Mesodermal cell (in vitro differentiated cells): ENCODE data around the gene DOCK4.
A peak's percentile ranks its signal among the peaks of the same experiment; 100 is the strongest.

Source experiments
- H3K27ac ChIP-seq: 2 replicates; pipeline ENCODE4 v1.7.0; 2013; ENCODE audit warnings: mild to moderate bottlenecking, low read depth, low read length, moderate library complexity; ENCODE audit not compliant: severe bottlenecking
- H3K36me3 ChIP-seq: 2 replicates; pipeline ENCODE4 v1.7.1; 2013; ENCODE audit warnings: mild to moderate bottlenecking, low read length, moderate library complexity; ENCODE audit not compliant: control insufficient read depth, insufficient read depth
- H3K4me1 ChIP-seq: one replicate; pipeline ENCODE4 v1.7.1; 2013; ENCODE audit warnings: mild to moderate bottlenecking, low read length; ENCODE audit not compliant: insufficient read depth, control insufficient read depth, poor library complexity, severe bottlenecking
- H3K4me3 ChIP-seq: 2 replicates; pipeline ENCODE4 v1.7.0; 2013; ENCODE audit warnings: low read length, control low read depth, mild to moderate bottlenecking; ENCODE audit not compliant: insufficient read depth, poor library complexity, severe bottlenecking; ENCODE audit errors: extremely low read depth
- H3K9me3 ChIP-seq: 2 replicates; pipeline ENCODE4 v1.7.1; 2013; ENCODE audit warnings: mild to moderate bottlenecking, low read length, moderate library complexity; ENCODE audit not compliant: control insufficient read depth
- WGBS, 2 experiments: methylation state at CpG; one replicate each; pipeline ENCODE4 v1.1.5; 2013; ENCODE audit warnings: missing lambda C conversion rate in 2 of 2; ENCODE audit not compliant: insufficient coverage in 2 of 2; 5-methylcytosine and 5-hydroxymethylcytosine counted together

The DOCK4 gene

DNA sequence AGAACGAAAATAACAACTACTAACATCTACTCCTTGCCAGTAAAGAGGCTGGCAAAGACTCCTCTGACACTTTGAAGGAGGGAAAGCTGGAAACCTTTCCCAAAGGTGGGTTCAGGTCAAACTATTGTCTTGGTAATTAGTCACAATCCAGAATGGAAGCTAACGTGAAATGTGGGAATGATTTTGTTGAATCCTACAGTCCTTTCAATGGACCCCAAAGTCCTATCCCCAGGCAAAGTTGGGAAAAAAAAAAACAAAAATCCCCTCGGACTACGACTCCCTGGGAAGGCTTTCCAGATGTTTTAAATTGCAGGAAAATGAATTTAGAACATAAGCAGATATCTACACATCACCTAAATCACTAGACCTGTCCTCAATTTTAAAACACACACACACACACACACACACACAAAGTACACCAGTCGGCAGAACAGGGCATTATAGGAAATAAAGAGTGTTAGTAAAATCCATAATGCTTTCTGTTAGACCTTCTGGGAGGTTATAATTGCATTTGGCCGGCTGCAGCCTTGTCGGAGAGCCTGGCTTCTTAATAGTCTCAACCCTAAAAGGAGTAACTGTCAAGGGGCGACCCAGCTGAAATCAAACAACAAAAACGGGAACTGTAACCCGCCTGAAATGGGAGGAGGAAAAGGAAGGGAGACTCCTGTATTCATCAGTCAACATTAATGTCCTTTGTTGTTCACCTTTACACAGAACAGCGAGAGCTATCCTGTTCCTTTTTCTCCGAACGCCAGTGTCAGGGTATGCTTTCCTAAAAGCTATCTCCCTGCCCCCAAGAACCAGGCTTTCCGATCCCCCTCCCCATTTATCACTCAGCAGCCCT is 1.5 kb downstream of the DOCK4 start:
- WGBS, 2 experiments = 0% methylated on average over 3 to 7 of the region's 14 CpGs
- Histone ChIP-seq H3K36me3 (no peaks in the 10 kb centered on the region), H3K27ac (peak overlapping the region; percentile 87), H3K4me1 (peaks cover 5% of the 10 kb centered on the region), H3K9me3 (no peaks in the 10 kb centered on the region), H3K4me3 (peak overlapping the region; percentile 98)

DNA sequence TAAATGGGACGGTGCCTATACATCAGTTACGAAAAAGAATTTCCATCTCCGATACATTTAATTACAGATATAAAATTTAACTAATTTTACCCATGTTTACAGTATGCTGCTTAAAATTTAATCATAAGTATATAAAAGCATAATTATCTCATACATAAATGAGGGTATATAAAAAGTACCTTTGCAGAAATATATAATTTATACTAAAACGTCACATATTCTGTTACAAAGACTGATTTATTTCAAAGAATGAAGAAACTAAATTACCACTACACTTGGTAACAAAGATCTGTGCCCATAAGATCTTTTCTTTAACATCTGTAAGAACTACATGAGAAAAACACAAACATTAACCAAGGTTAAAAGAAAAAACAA is 2.8 kb downstream of the DOCK4 start:
- H3K27ac ChIP-seq = no peak overlapping the region
- H3K9me3 ChIP-seq = no peaks in the 10 kb centered on the region
- WGBS, 2 experiments = 80% methylated on average over 1 of the region's 4 CpGs; no CpG with 5 or more reads in 1 of the 2 experiments
- H3K4me1 ChIP-seq = peaks cover 5% of the 10 kb centered on the region
- H3K4me3 ChIP-seq = peak overlapping the region; percentile 98
- no peaks in the 10 kb centered on the region for H3K36me3 ChIP-seq

DNA sequence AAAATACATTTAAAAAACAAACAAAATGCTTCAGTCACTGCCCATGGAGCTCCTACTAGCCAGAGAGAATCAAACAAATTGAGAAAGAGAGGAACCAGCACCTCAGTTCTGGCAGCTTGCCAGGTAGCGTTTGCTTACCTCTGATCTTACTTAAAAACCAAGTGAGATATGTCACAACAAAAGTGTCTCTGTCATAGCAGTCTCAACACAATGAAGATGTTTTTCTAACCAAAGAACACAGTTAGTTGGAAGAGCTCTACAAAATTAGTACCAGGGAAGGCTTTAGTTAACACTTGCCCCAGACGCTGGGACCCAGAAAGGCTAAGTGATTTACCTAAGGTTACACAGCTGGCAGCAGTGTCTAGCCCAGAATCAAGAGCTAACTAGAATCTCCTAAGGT is 3.4 kb downstream of the DOCK4 start:
- H3K27ac ChIP-seq = no peak overlapping the region
- WGBS, 2 experiments = 89 to 100% methylated on average over 1 to 2 of the region's 2 CpGs
- H3K4me3 ChIP-seq = no peak overlapping the region
- H3K4me1 ChIP-seq = peaks cover 5% of the 10 kb centered on the region
- H3K36me3 ChIP-seq = no peaks in the 10 kb centered on the region
- H3K9me3 ChIP-seq = no peaks in the 10 kb centered on the region

- Histone ChIP-seq H3K27ac (no peak overlapping the region), H3K4me3 (no peak overlapping the region), H3K36me3 (no peaks in the 10 kb centered on the region), H3K9me3 (no peaks in the 10 kb centered on the region), H3K4me1 (peaks cover 5% of the 10 kb centered on the region)
Observed at GRCh38 chr7:112201839-112202238, 4.4 kb downstream of the DOCK4 start.

DNA sequence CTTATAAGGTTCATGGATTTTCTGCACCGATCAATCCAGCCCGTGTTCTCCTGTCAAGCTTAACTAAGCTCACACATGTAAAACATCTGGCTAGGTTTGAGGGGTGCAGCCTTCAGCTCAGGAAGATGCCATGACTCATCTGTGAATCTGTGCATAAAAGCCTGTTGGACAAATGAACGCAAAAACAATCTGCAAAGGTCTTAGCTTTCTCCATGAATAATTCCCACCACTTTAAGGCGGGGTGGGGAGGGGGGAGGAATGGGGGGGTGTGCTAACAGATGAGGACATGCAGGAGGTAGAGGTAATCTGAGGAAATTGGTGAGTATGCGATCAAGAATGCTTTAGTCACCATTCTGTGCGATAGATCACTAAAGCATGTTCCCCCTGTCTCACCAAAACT is 4.8 kb downstream of the DOCK4 start:
- Histone ChIP-seq H3K4me3 (no peak overlapping the region), H3K36me3 (no peaks in the 10 kb centered on the region), H3K9me3 (no peaks in the 10 kb centered on the region), H3K27ac (peak overlapping the region; percentile 17), H3K4me1 (peaks cover 5% of the 10 kb centered on the region)
- 100% methylated on average over 1 of the region's 6 CpGs; no CpG with 5 or more reads in 1 of the 2 experiments for WGBS, 2 experiments

- WGBS, 2 experiments = no CpG with 5 or more reads among the region's 1 CpG
- H3K27ac ChIP-seq = no peak overlapping the region
- H3K36me3 ChIP-seq = peaks cover 5% of the 10 kb centered on the region
- peaks cover 5% of the 10 kb centered on the region for H3K4me1 ChIP-seq
- no peak overlapping the region for H3K4me3 ChIP-seq
- H3K9me3 ChIP-seq = no peaks in the 10 kb centered on the region
Observed at GRCh38 chr7:112199672-112200071, 6.5 kb downstream of the DOCK4 start.

DNA sequence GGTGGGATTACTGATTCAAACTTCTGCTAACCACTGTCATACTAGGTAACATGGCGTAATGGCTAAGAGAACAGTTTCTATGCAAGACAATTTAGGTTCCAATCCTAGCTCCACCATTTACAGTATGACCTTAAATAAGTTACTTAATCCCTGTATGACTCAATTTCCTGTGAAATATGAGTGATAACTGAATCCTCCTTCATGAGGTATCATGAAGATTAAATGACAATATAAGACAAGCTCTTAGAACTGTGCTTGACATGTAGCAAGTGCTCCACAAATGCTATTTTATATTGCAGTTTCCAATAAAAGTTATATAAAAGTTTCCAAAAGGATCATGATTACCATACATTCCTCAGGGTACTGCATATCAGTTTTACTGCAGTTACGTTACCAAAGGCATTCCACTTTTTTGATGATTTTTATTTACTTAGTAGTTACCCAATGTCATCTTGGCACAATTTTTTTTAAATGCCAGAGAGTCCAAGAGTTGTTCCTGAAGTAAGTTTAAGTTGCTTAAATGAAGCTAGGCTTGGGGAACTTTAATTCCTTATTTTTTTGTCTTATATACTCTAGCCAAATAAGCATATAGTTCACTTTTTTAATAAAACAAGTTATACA is 7.1 kb downstream of the DOCK4 start:
- no peak overlapping the region for H3K27ac ChIP-seq
- H3K36me3 ChIP-seq = peaks cover 5% of the 10 kb centered on the region
- 100% methylated on average over 1 of the region's 2 CpGs; no CpG with 5 or more reads in 1 of the 2 experiments for WGBS, 2 experiments
- peaks cover 5% of the 10 kb centered on the region for H3K4me1 ChIP-seq
- no peaks in the 10 kb centered on the region for H3K9me3 ChIP-seq
- H3K4me3 ChIP-seq = no peak overlapping the region

- peaks cover 10% of the 10 kb centered on the region for H3K4me1 ChIP-seq
- no peak overlapping the region for H3K27ac ChIP-seq
- H3K9me3 ChIP-seq = no peaks in the 10 kb centered on the region
- peaks cover 5% of the 10 kb centered on the region for H3K36me3 ChIP-seq
- no peak overlapping the region for H3K4me3 ChIP-seq
- WGBS, 2 experiments = 90% methylated on average over 5 of the region's 6 CpGs; no CpG with 5 or more reads in 1 of the 2 experiments
Observed at GRCh38 chr7:112197322-112197721, 8.9 kb downstream of the DOCK4 start.

GRCh38 chr7:112195717-112196116 is 10.5 kb downstream of the DOCK4 start:
- H3K4me3 ChIP-seq = no peak overlapping the region
- no peak overlapping the region for H3K27ac ChIP-seq
- 87 to 96% methylated on average over 3 of the region's 5 CpGs for WGBS, 2 experiments

GRCh38 chr7:112193915-112194502 is 12.2 kb downstream of the DOCK4 start:
- no peaks in the 10 kb centered on the region for H3K9me3 ChIP-seq
- peaks cover 5% of the 10 kb centered on the region for H3K36me3 ChIP-seq
- H3K4me3 ChIP-seq = no peak overlapping the region
- H3K4me1 ChIP-seq = peaks cover 9% of the 10 kb centered on the region
- no peak overlapping the region for H3K27ac ChIP-seq

More at GRCh38 chr7:112195717-112196116, 10.5 kb downstream of the DOCK4 start:
- Histone ChIP-seq H3K36me3 (peaks cover 5% of the 10 kb centered on the region), H3K4me1 (peaks cover 9% of the 10 kb centered on the region), H3K9me3 (no peaks in the 10 kb centered on the region)
